Stimulated activated CD8-positive, alpha-beta memory T cell treated with anti-CD3 and anti-CD28 coated beads, Interleukin-4, amount 100 ng/mL, for 48 hours (primary cell): Measurements from ENCODE around the gene SYT7.
"Not testable (repeated sequence)": the region's sequence is repeated elsewhere in the genome, so short reads cannot be mapped to it uniquely, and the experiment has no call there.

ENCODE experiments used
- DNase-seq: peaks from one replicate; pipeline ENCODE4 v3.0.0-alpha.2; 2020

The SYT7 gene

GRCh38 chr11:61472868-61473267 lies 108.0 kb downstream of the SYT7 start:
- DNase-seq, result no peak

GRCh38 chr11:61472282-61472681 lies 108.6 kb downstream of the SYT7 start:
- DNase-seq, result no peak

- DNase-seq, result no peak
Observed at GRCh38 chr11:61468002-61468401, 112.9 kb downstream of the SYT7 start.

- DNase-seq, result not testable (repeated sequence)
Observed at GRCh38 chr11:61467602-61468001, 113.3 kb downstream of the SYT7 start.
